GM12878 (cell line): Measurements from ENCODE around the gene LRRC15. TPM values are rescaled to one million over a fixed set of nuclear protein-coding genes. Genes with fewer than 3 reads are reported as not detected.
A peak's percentile ranks its signal among the peaks of the same experiment; 100 is the strongest.

Experiments used
- ATAC-seq: fragments of 200-7000 bp; cut with Tn5 transposase; 3 replicates; pipeline ENCODE4 v1.9.1; 2020; ENCODE audit warnings: mild to moderate bottlenecking, moderate library complexity
- BruUV-seq: library from RNA; stranded (reverse); fragments of 400-500 nt; replicated peaks from 2 replicates; lab custom pipeline; 2021; lab: Mats Ljungman, UMichigan
- CTCF ChIA-PET: fragments of 300-600 bp; sonication (Branson Sonifier 250); formaldehyde crosslinking; extraction: SDS; loops from one replicate; lab custom pipeline; 2021; ENCODE audit warnings: inconsistent platforms; lab: Yijun Ruan, JAX
- POLR2A ChIA-PET: fragments of 350-600 bp; formaldehyde crosslinking; extraction: SDS; loops from one replicate; lab custom pipeline; 2021; ENCODE audit warnings: inconsistent platforms; lab: Charles Lee
- RAD21 ChIA-PET: fragments of 300-600 bp; sonication (Branson Sonifier 250); formaldehyde crosslinking; loops from one replicate; lab custom pipeline; 2023; ENCODE audit warnings: antibody characterized with exemption; ENCODE audit not compliant: unreplicated experiment; lab: Charles Lee
- SMC1A ChIA-PET: fragments of 300-600 bp; sonication (Branson Sonifier 250); formaldehyde crosslinking; loops from one replicate; lab custom pipeline; 2023; ENCODE audit not compliant: unreplicated experiment, uncharacterized antibody; lab: Charles Lee
- DNase-seq: peaks from one replicate; pipeline ENCODE4 v3.0.0-alpha.2; 2011; ENCODE audit warnings: low read depth, low spot score
- FAIRE-seq: peaks from 3 replicates; lab custom pipeline; 2011; peaks lifted over from hg19 to GRCh38; lab: Jason Lieb, UNC
- H2AFZ ChIP-seq: 2 replicates; pipeline ENCODE4 v1.6.0; 2011; ENCODE audit warnings: low read depth, low read length, control low read depth; ENCODE audit not compliant: control insufficient read depth
- H3K27ac ChIP-seq: 2 replicates; pipeline ENCODE4 v1.5.1; 2011; ENCODE audit warnings: control low read depth; ENCODE audit not compliant: control insufficient read depth, insufficient read depth
- H3K27me3 ChIP-seq, 2 experiments: replicated peaks in 1 of 2; 2 replicates each; pipeline versions ENCODE4 v1.6.0 to v1.6.1; 2011; ENCODE audit warnings: low read length in 1 of 2; ENCODE audit not compliant: control insufficient read depth in 2 of 2, insufficient read depth in 2 of 2
- H3K36me3 ChIP-seq, 2 experiments: 2 replicates each; pipeline ENCODE4 v1.5.1; 2011; ENCODE audit warnings: low read length in 1 of 2; ENCODE audit not compliant: control insufficient read depth in 2 of 2, insufficient read depth in 2 of 2
- H3K4me1 ChIP-seq: 2 replicates; pipeline ENCODE4 v1.6.1; 2011; ENCODE audit warnings: mild to moderate bottlenecking, low read length, moderate library complexity, mixed read lengths; ENCODE audit not compliant: control insufficient read depth, insufficient read depth
- H3K4me2 ChIP-seq: 2 replicates; pipeline ENCODE4 v1.6.0; 2011; ENCODE audit warnings: control low read depth; ENCODE audit not compliant: control insufficient read depth, insufficient read depth
- H3K4me3 ChIP-seq: fragments of 200-600 bp; sonication (generic); 2 replicates; pipeline ENCODE4 v1.5.1; 2016
- H3K79me2 ChIP-seq: 2 replicates; pipeline ENCODE4 v1.6.0; 2011; ENCODE audit warnings: low read length; ENCODE audit not compliant: control insufficient read depth, insufficient read depth
- H3K9ac ChIP-seq: 2 replicates; pipeline ENCODE4 v1.8.0; 2011; ENCODE audit warnings: low read length, control low read depth, mixed read lengths; ENCODE audit not compliant: control insufficient read depth, insufficient read depth
- H3K9me3 ChIP-seq: replicated peaks from 3 replicates; pipeline ENCODE4 v1.5.1; 2011; ENCODE audit warnings: mild to moderate bottlenecking, low read length; ENCODE audit not compliant: control insufficient read depth, insufficient read depth
- H4K20me1 ChIP-seq: 2 replicates; pipeline ENCODE4 v1.6.0; 2011; ENCODE audit not compliant: control insufficient read depth, insufficient read depth
- BHLHE40 ChIP-seq, 2 experiments: fragments of 450-650 bp in 1 of 2; IDR thresholded peaks; 2 replicates each; pipeline ENCODE4 v1.6.1; 2011 to 2017; ENCODE audit warnings: low read depth in 2 of 2, borderline replicate concordance in 1 of 2, improper control_type of control experiment in 1 of 2, low read length in 1 of 2, mild to moderate bottlenecking in 1 of 2
- KDM1A ChIP-seq: fragments of 200-600 bp; sonication (generic); IDR thresholded peaks from 2 replicates; pipeline ENCODE4 v1.6.1; 2016; ENCODE audit warnings: borderline replicate concordance
- MEF2A ChIP-seq: IDR thresholded peaks from 2 replicates; pipeline ENCODE4 v1.6.1; 2011; ENCODE audit warnings: low read depth, mild to moderate bottlenecking, low read length, moderate library complexity; ENCODE audit not compliant: insufficient read depth
- RCOR1 ChIP-seq: conservative IDR thresholded peaks from 2 replicates; pipeline ENCODE4 v1.6.1; 2012; ENCODE audit warnings: low read depth, low read length, improper control_type of control experiment
- RUNX3 ChIP-seq: IDR thresholded peaks from 2 replicates; pipeline ENCODE4 v1.6.1; 2012; ENCODE audit warnings: low read length, inconsistent platforms
- SUPT20H ChIP-seq: IDR thresholded peaks from 2 replicates; pipeline ENCODE4 v1.6.1; 2011; ENCODE audit warnings: low read depth, mild to moderate bottlenecking, low read length, moderate library complexity, borderline replicate concordance; ENCODE audit not compliant: control insufficient read depth
- TAF1 ChIP-seq: IDR thresholded peaks from 2 replicates; pipeline ENCODE4 v1.6.1; 2011; ENCODE audit warnings: mild to moderate bottlenecking, low read depth, low read length, borderline replicate concordance
- TARDBP ChIP-seq: IDR thresholded peaks from 2 replicates; pipeline ENCODE4 v1.6.1; 2016; ENCODE audit warnings: borderline replicate concordance
- USF1 ChIP-seq: IDR thresholded peaks from 2 replicates; pipeline ENCODE4 v1.6.1; 2011; ENCODE audit warnings: borderline replicate concordance, low read depth, mild to moderate bottlenecking, moderate library complexity, mixed read lengths, low read length; ENCODE audit not compliant: insufficient read depth; ENCODE audit errors: extremely low read length
- WGBS: methylation state at CpG from one replicate; pipeline ENCODE4 v1.1.6; 2016; ENCODE audit warnings: low lambda C conversion rate; ENCODE audit not compliant: insufficient replicate concordance, insufficient coverage; ENCODE audit errors: missing lambda C conversion rate; 5-methylcytosine and 5-hydroxymethylcytosine counted together
- in situ Hi-C: fragments of 300-500 bp; cut with MboI; formaldehyde crosslinking; loops from 9 replicates; pipeline ENCODE4 v1.14.3; 2018; ENCODE audit warnings: mixed read lengths
- intact Hi-C: fragments of 100-400 bp; cut with micrococcal nuclease; formaldehyde crosslinking; loops from one replicate; pipeline ENCODE4 v1.14.2; 2022; ENCODE audit not compliant: unreplicated experiment
- polyA plus RNA-seq, 11 experiments: library from polyadenylated mRNA; depleted of rRNA in 4 of 11; unstranded in 6 of 11; stranded (reverse) in 5 of 11; fragments of >200 nt; fragmentation: Nextera tagmentation in 4 of 11; fragmentation: Illumina TruSeq in 1 of 11; extraction: Ambion mirVana in 4 of 11; extraction: Trizol in 1 of 11; gene quantifications; 1 replicate in 1 of 11; 2 replicates in 10 of 11; pipeline versions ENCODE4 v1.2.1 to v1.2.3, GENCODE V29; 2011 to 2016; ENCODE audit warnings: inconsistent platforms in 2 of 11, missing spikeins in 2 of 11, low read depth in 1 of 11
- total RNA-seq, 4 experiments: library from RNA; depleted of rRNA in 3 of 4; stranded (reverse); fragments of >200 nt in 3 of 4; fragmentation: Illumina TruSeq in 1 of 4; extraction: Trizol in 1 of 4; gene quantifications; 2 replicates each; pipeline versions ENCODE4 v1.2.1 to v1.2.3, GENCODE V29; 2013 to 2021
- TF ChIP-seq, protein P1 (sequence below): fragments of 450-650 bp; IDR thresholded peaks from 2 replicates; pipeline ENCODE4 v1.6.1; 2018; ENCODE audit warnings: borderline replicate concordance, mild to moderate bottlenecking; ENCODE audit not compliant: partially characterized antibody

LRRC15 gene
- total and polyA plus RNA-seq, 10 of the 15 experiments (the other 5 are each of a cell fraction or from before 2014, with no cell fraction given), result not detected

DNA sequence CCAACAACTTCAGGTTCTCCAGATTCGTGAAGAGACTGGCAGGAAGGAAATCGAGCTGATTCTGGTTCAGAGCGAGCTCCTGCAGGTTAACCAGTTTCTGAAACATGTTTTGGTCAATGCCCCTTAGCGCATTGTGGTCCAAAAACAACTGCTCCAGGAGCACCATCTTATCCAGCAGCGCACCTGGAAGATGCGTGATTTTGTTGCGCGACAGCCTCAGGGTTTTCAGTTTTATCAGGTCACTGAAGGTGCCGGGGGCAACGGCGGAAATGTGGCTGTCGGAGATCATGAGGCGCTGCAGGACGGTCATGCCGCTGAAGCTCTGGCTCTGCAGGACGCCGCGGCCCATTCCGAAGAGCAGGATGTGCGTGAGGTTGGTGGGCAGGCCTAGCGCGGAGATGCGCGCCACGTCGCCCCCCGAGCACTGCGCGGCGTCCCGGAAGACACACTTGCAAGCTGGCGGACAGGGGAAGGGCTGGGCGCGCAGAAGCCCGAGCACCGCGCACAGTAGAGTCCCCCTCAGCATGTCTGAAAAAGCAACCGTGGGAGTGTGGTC is 28.3 kb upstream of the LRRC15 start:
- no peaks in the 10 kb centered on the region for H3K9me3 ChIP-seq
- no peaks in the 10 kb centered on the region; the same call in 1 of the 2 replicates for H4K20me1 ChIP-seq
- ATAC-seq (peak; percentile 32), FAIRE-seq (no peak), DNase-seq (no peak)
- BruUV-seq, result no TSS peak
- H3K4me2 ChIP-seq, result peak overlapping the region; percentile 82
- no peak overlapping the region; the same call in 1 of the 2 replicates for H3K4me3 ChIP-seq
- SMC1A ChIA-PET, result no interaction called here
- intact Hi-C loops (no loop called here), in situ Hi-C loops (no loop called here)
- no peak overlapping the region for H3K9ac ChIP-seq
- no peak overlapping the region for H3K27ac ChIP-seq
- H3K36me3 ChIP-seq, result no peaks in the 10 kb centered on the region
- H2AFZ ChIP-seq, result peak overlapping the region; percentile 44; the same call in 1 of the 2 replicates
- POLR2A ChIA-PET, result no interaction called here
- RAD21 ChIA-PET, result no interaction called here
- H3K79me2 ChIP-seq, result no peaks in the 10 kb centered on the region
- 27% methylated on average over 38 of the region's 38 CpGs for WGBS
- CTCF ChIA-PET, result interaction anchor here (0.8 to 1.5 kb wide), 2 partner anchors 9 to 285 kb away, joined by 3 read pairs; no protein-coding TSS in a partner anchor
- H3K27me3 ChIP-seq, result peaks cover 7 to 10% of the 10 kb centered on the region in 2 experiments; a peak in 3 of 4 replicates
- TF ChIP-seq RUNX3, result no peak
- TF ChIP-seq TAF1, result no peak
- no peak for TF ChIP-seq MEF2A
- no peak for TF ChIP-seq RCOR1
- no peak for TF ChIP-seq USF1
- no peak for TF ChIP-seq SUPT20H
- no peak for TF ChIP-seq TARDBP
- TF ChIP-seq BHLHE40 (IDR thresholded peaks at IDR 0.05; ENCODE audit: borderline replicate concordance in 1 of 2, low read depth in 2 of 2, low read length in 1 of 2), result no peak
- TF ChIP-seq KDM1A, result no peak
- TF ChIP-seq, protein P1, sequence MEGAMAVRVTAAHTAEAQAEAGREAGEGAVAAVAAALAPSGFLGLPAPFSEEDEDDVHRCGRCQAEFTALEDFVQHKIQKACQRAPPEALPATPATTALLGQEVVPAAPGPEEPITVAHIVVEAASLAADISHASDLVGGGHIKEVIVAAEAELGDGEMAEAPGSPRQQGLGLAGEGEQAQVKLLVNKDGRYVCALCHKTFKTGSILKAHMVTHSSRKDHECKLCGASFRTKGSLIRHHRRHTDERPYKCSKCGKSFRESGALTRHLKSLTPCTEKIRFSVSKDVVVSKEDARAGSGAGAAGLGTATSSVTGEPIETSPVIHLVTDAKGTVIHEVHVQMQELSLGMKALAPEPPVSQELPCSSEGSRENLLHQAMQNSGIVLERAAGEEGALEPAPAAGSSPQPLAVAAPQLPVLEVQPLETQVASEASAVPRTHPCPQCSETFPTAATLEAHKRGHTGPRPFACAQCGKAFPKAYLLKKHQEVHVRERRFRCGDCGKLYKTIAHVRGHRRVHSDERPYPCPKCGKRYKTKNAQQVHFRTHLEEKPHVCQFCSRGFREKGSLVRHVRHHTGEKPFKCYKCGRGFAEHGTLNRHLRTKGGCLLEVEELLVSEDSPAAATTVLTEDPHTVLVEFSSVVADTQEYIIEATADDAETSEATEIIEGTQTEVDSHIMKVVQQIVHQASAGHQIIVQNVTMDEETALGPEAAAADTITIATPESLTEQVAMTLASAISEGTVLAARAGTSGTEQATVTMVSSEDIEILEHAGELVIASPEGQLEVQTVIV, result no peak
- H3K4me1 ChIP-seq, result peaks cover 7% of the 10 kb centered on the region
